Cardiac muscle cell (in vitro differentiated cells and primary cell): ENCODE data around the gene ADAMTSL2. TPM values are rescaled to one million over a fixed set of nuclear protein-coding genes. Genes with fewer than 3 reads are reported as not detected.

Experiments used
- DNase-seq, 2 donors: peaks; one replicate each; pipeline versions ENCODE4 v3.0.0 to v3.0.0-alpha.2; 2010 to 2017; ENCODE audit warnings: low read depth in 1 of 2, low spot score in 1 of 2
- H3K27ac ChIP-seq: fragments of 200-600 bp; sonication (generic); 2 replicates; pipeline ENCODE4 v1.5.1; 2016
- H3K27me3 ChIP-seq: fragments of 200-600 bp; sonication (generic); 2 replicates; pipeline ENCODE4 v1.6.0; 2016; ENCODE audit warnings: control low read depth
- H3K36me3 ChIP-seq: fragments of 200-600 bp; sonication (generic); 2 replicates; pipeline ENCODE4 v1.5.1; 2016; ENCODE audit warnings: control low read depth
- H3K4me1 ChIP-seq: fragments of 200-600 bp; sonication (generic); 2 replicates; pipeline ENCODE4 v1.8.1; 2017; ENCODE audit warnings: low read depth, mild to moderate bottlenecking, mixed run types
- H3K4me3 ChIP-seq: fragments of 200-600 bp; sonication (generic); 2 replicates; pipeline ENCODE4 v1.5.1; 2016; ENCODE audit warnings: mild to moderate bottlenecking
- H3K9me3 ChIP-seq: fragments of 200-600 bp; sonication (generic); 2 replicates; pipeline ENCODE4 v1.5.1; 2017; ENCODE audit warnings: low read depth, mild to moderate bottlenecking, control low read depth
- polyA plus RNA-seq: library from polyadenylated mRNA; unstranded; fragments of >200 nt; fragmentation: Nextera tagmentation; extraction: Ambion mirVana; gene quantifications from 2 replicates; pipeline ENCODE4 v1.2.1, GENCODE V29; 2016
- total RNA-seq: library from RNA; depleted of rRNA; stranded (reverse); fragments of >200 nt; gene quantifications from 2 replicates; pipeline ENCODE4 v1.2.3, GENCODE V29; 2016
- TF ChIP-seq, protein P1 (sequence below): IDR thresholded peaks from 2 replicates; pipeline ENCODE4 v1.5.1; 2012; ENCODE audit warnings: low read depth, mild to moderate bottlenecking, low read length

The ADAMTSL2 gene
- total and polyA plus RNA-seq, 2 experiments from 2014 or later: 18.4 to 27.2 TPM

- DNase-seq: no peak
- Histone ChIP-seq H3K9me3 (no peaks in the 10 kb centered on the region), H3K27ac (no peak overlapping the region), H3K27me3 (no peaks in the 10 kb centered on the region), H3K4me3 (no peak overlapping the region), H3K4me1 (no peaks in the 10 kb centered on the region), H3K36me3 (no peaks in the 10 kb centered on the region)
- TF ChIP-seq, protein P1, sequence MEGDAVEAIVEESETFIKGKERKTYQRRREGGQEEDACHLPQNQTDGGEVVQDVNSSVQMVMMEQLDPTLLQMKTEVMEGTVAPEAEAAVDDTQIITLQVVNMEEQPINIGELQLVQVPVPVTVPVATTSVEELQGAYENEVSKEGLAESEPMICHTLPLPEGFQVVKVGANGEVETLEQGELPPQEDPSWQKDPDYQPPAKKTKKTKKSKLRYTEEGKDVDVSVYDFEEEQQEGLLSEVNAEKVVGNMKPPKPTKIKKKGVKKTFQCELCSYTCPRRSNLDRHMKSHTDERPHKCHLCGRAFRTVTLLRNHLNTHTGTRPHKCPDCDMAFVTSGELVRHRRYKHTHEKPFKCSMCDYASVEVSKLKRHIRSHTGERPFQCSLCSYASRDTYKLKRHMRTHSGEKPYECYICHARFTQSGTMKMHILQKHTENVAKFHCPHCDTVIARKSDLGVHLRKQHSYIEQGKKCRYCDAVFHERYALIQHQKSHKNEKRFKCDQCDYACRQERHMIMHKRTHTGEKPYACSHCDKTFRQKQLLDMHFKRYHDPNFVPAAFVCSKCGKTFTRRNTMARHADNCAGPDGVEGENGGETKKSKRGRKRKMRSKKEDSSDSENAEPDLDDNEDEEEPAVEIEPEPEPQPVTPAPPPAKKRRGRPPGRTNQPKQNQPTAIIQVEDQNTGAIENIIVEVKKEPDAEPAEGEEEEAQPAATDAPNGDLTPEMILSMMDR: no peak
These were observed 19.3 kb upstream of the ADAMTSL2 start for GRCh38 chr9:133515240-133515610.

DNA sequence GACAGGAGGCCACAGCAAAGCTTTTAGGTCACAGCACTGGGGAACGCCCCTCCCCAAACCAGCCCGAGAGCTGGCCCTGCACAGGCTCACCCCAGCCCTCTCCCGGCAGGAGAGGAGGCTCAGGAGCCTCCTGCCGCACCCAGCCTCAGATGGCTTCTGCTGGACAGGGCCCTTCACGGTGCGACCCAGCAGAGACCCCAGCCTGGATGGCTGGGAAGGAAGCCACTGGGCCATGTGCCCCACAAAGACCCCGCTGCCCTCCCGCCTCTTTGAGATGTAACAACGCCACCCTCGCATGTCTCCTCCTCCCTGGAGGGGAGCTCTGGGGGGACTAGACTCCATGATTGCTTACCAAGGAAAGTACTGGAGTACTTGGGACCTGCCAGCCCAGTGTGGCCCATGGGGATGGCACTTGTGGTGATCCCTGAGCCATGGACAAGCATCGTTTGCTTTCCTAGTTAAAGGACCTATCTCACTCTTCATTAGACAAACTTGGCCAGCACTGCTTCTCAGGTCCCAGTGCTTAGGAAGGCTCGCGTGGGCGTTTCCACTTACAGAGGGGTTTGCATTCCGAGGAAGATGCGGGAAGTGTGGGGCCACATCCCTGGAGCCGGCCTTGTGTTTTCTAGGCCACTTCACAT is 18.8 kb upstream of the ADAMTSL2 start:
- Histone ChIP-seq H3K36me3 (no peaks in the 10 kb centered on the region), H3K9me3 (no peaks in the 10 kb centered on the region), H3K4me3 (no peak overlapping the region), H3K27ac (no peak overlapping the region), H3K27me3 (no peaks in the 10 kb centered on the region), H3K4me1 (no peaks in the 10 kb centered on the region)
- DNase-seq: no peak
- TF ChIP-seq, protein P1: no peak

GRCh38 chr9:133516256-133516960 is 18.1 kb upstream of the ADAMTSL2 start:
- TF ChIP-seq, protein P1: no peak

GRCh38 chr9:133516961-133517350 is 17.5 kb upstream of the ADAMTSL2 start:
- Histone ChIP-seq H3K4me1 (no peaks in the 10 kb centered on the region), H3K27ac (no peak overlapping the region), H3K36me3 (no peaks in the 10 kb centered on the region), H3K27me3 (no peaks in the 10 kb centered on the region), H3K4me3 (no peak overlapping the region), H3K9me3 (no peaks in the 10 kb centered on the region)
- no peak for DNase-seq
- TF ChIP-seq, protein P1: no peak

More at GRCh38 chr9:133516256-133516960, 18.1 kb upstream of the ADAMTSL2 start:
- Histone ChIP-seq H3K27ac (no peak overlapping the region), H3K36me3 (no peaks in the 10 kb centered on the region), H3K4me1 (no peaks in the 10 kb centered on the region), H3K9me3 (no peaks in the 10 kb centered on the region), H3K4me3 (no peak overlapping the region), H3K27me3 (no peaks in the 10 kb centered on the region)
- DNase-seq: no peak

DNA sequence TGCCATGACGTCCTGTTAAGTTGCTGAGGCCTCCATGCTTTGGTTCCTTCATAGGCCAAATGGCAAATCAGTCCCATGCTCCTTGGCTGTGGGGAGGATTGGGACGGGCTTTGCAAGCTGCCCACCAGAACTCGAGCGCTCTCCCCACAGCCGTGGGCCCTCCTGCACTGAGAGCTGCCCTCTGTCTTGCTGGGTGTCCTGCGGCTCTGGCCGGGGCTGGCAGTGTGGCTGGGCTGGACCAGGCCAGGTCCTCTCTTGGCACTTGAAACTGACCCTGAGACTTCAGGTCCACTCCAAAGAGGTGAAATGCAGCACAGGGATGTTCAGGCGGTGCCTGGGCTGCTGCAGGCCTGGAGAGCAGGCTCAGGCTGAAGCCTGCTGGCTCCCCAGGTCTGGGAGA is 16.8 kb upstream of the ADAMTSL2 start:
- H3K27me3 ChIP-seq: no peaks in the 10 kb centered on the region
- TF ChIP-seq, protein P1: no peak
- H3K36me3 ChIP-seq: no peaks in the 10 kb centered on the region
- H3K27ac ChIP-seq: no peak overlapping the region
- H3K4me1 ChIP-seq: no peaks in the 10 kb centered on the region
- no peaks in the 10 kb centered on the region for H3K9me3 ChIP-seq
- no peak for DNase-seq
- H3K4me3 ChIP-seq: no peak overlapping the region
